ENCODE results near the gene PHAF1. TPM values are rescaled to one million over a fixed set of nuclear protein-coding genes. Genes with fewer than 3 reads are reported as not detected.

The PHAF1 gene
- total RNA-seq (10 to 100 TPM in 8 of 10 donors, 1 to 10 TPM in 2; 8.9 to 12.7 (median 11.7) TPM), polyA plus RNA-seq (1 to 10 TPM; 7.1 to 7.2 TPM)
- long read RNA-seq, donor 1, transcript C16orf70-208 (17 exons, 1,353 nt) = major isoform, 9 of 20 reads
- long read RNA-seq, donor 1, partial matches to known transcripts = 1 of 20 reads
- long read RNA-seq, donor 1, other reads (novel, unspliced or antisense) = 7 of 20 reads
- long read RNA-seq, donor 2, transcript C16orf70-208 (17 exons, 1,353 nt) = major isoform, 5 of 13 reads
- long read RNA-seq, donor 2, partial matches to known transcripts = 1 of 13 reads
- long read RNA-seq, donor 2, other reads (novel, unspliced or antisense) = 6 of 13 reads
- long read RNA-seq, donor 3, partial matches to known transcripts = 5 of 16 reads
- long read RNA-seq, donor 3, other reads (novel, unspliced or antisense) = 9 of 16 reads

GRCh38 chr16:67109407-67110135, at the start of gene PHAF1:
Gene PHAF1, plus strand, starts transcription at chr16:67109941. Its CDS starts 235 bp downstream, at chr16:67110176.
- WGBS, 2 donors = 1% methylated on average over 60 to 63 of the region's 63 CpGs
- peak; percentile 93 to 96 for DNase-seq
- peak; percentile 98 to 99 (median 98) for ATAC-seq
- peaks cover 0 to 13% (median 0%) of the 10 kb centered on the region in 9 donors for H3K36me3 ChIP-seq
- H3K4me3 ChIP-seq = peak within 1 kb of the TSS; percentile 76 to 100 (median 94)
- TF ChIP-seq CTCF (IDR thresholded peaks at IDR 0.05) = no peak
- H3K9me3 ChIP-seq = no peaks in the 10 kb centered on the region
- intact Hi-C loops (cut with DNase I) = loop anchor here in 3 of 10 donors (2.0 to 5.0 kb wide), 4 partner anchors 43 to 132 kb away; partner anchors contain the start of genes B3GNT9 (in 1 of the 3) and CBFB (in 1 of the 3)
- H3K27me3 ChIP-seq = no peaks in the 10 kb centered on the region
- H3K4me1 ChIP-seq = peaks cover 7 to 56% (median 25%) of the 10 kb centered on the region in 9 donors
- peak within 1 kb of the TSS; percentile 55 to 96 (median 86) for H3K27ac ChIP-seq

- WGBS, 2 donors = 57 to 65% methylated on average over 2 of the region's 2 CpGs
- Histone ChIP-seq H3K4me3 (no peak overlapping the region), H3K27ac (no peak overlapping the region), H3K27me3 (no peaks in the 10 kb centered on the region), H3K4me1 (peaks cover 0 to 5% (median 0%) of the 10 kb centered on the region in 9 donors), H3K36me3 (peaks cover 0 to 30% (median 8%) of the 10 kb centered on the region in 9 donors), H3K9me3 (no peaks in the 10 kb centered on the region)
- intact Hi-C loops (cut with DNase I) = no loop called here
- no peak for DNase-seq
- no peak for ATAC-seq
- no peak for TF ChIP-seq CTCF (IDR thresholded peaks at IDR 0.05)
These were observed 46.7 kb upstream of the PHAF1 start for GRCh38 chr16:67063008-67063407.

- intact Hi-C loops (cut with DNase I) = no loop called here
- no peak overlapping the region for H3K27ac ChIP-seq
- H3K9me3 ChIP-seq = no peaks in the 10 kb centered on the region
- no peak overlapping the region for H3K4me3 ChIP-seq
- DNase-seq = no peak
- 96 to 98% methylated on average over 2 of the region's 2 CpGs for WGBS, 2 donors
- peaks cover 0 to 3% (median 0%) of the 10 kb centered on the region in 9 donors for H3K4me1 ChIP-seq
- TF ChIP-seq CTCF (IDR thresholded peaks at IDR 0.05) = no peak
- peaks cover 0 to 76% (median 23%) of the 10 kb centered on the region in 9 donors for H3K36me3 ChIP-seq
- no peak for ATAC-seq
- no peaks in the 10 kb centered on the region for H3K27me3 ChIP-seq
These were observed 41.5 kb upstream of the PHAF1 start for GRCh38 chr16:67068212-67068753.

- no peak overlapping the region for H3K27ac ChIP-seq
- DNase-seq = no peak
- no peaks in the 10 kb centered on the region for H3K4me1 ChIP-seq
- no peaks in the 10 kb centered on the region for H3K9me3 ChIP-seq
- intact Hi-C loops (cut with DNase I) = no loop called here
- TF ChIP-seq CTCF (IDR thresholded peaks at IDR 0.05) = no peak
- no peak for ATAC-seq
- no peak overlapping the region for H3K4me3 ChIP-seq
- H3K36me3 ChIP-seq = peaks cover 0 to 92% (median 28%) of the 10 kb centered on the region in 9 donors
- 87 to 92% methylated on average over 4 of the region's 4 CpGs for WGBS, 2 donors
- no peaks in the 10 kb centered on the region for H3K27me3 ChIP-seq
These were observed 38.2 kb upstream of the PHAF1 start for GRCh38 chr16:67071476-67072048.
